NOMO-1 (cell line): ENCODE data around the gene EMP1.
A peak's percentile ranks its signal among the peaks of the same experiment; 100 is the strongest.

ENCODE experiments used
- DNase-seq, 2 experiments: peaks; one replicate each; lab custom pipeline; 2025; ENCODE audit not compliant: unreplicated experiment in 2 of 2; lab: John Stamatoyannopoulos, UW

EMP1 gene

GRCh38 chr12:13171921-13172859 lies 24.3 kb upstream of the EMP1 start:
- DNase-seq = no peak

GRCh38 chr12:13173012-13173932 lies 23.3 kb upstream of the EMP1 start:
- peak; percentile 50 to 79 for DNase-seq

GRCh38 chr12:13175499-13175898 lies 21.0 kb upstream of the EMP1 start:
- DNase-seq = no peak

DNA sequence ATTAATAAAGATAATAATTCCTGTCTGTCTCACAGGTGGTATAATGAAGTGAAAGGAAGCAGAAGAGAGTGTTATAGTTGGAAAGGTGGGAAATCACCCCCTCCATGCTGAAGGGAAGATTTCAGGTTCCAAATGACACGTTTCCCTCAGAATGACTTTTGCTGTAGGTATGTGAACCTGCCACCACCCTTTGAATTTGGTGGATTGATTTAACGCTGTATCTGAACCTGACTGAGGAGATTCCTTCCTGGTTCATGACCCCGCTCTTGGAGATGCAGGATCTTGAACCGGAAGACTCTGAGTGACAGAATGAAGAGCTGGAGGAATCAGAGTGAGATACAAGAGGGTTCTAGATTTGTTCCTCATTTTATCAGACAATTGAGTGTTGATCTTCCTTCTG lies 20.3 kb upstream of the EMP1 start:
- no peak for DNase-seq

- no peak for DNase-seq
Measured at GRCh38 chr12:13177373-13177772, 19.2 kb upstream of the EMP1 start.

GRCh38 chr12:13177906-13178305 lies 18.6 kb upstream of the EMP1 start:
- no peak for DNase-seq

DNA sequence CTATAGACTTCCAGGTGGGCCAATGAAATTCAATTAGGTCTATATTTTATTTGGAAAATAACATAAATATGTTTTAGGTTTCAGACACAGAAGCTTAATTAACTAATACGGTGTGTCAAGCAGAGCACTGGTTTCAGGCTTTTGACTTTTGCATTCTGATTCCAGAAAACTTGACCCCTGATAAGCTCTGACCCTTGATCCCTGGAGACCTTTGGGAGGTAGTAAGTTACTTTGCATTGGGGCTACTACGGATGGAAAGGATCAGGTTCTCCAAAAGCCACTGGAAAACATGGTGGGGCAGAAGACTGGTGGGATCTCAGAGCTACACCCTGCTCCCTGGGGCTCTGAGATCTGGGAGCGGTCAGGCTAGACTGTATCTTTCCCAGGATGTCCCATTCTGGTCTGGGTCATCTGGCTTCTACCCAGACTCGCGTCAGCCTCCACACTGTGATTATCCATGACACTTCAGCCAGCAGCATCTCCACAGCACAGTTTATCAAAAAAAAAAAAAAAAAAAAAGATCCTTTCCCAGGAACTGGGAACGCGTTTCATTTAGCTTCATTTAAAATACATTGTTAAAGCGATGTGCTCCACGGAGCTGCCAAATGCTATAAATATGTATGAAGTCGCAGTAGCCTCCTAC lies 17.8 kb upstream of the EMP1 start:
- DNase-seq = no peak

GRCh38 chr12:13179211-13180074 lies 17.1 kb upstream of the EMP1 start:
- peak; percentile 34 to 38 for DNase-seq

GRCh38 chr12:13181375-13182070 lies 15.0 kb upstream of the EMP1 start:
- DNase-seq = no peak

DNA sequence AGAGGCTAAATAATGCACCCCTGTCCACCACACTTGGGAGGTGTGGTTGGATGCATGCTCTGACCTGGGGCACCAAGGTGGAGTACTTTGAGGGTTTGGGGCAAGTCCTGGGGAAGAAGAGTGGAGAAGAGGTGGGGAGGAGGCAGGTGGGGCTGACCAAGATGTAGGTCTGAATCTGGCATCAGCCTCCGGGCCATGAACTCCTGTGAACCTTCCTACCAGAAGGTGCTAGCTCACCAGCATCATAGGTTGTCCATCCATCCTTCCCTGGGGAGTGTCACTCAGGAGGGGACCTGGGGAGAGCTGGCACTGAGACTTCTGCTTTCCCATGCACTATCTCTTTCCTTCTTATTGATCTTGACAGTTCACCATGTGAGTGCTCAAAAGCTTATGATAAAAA lies 13.6 kb upstream of the EMP1 start:
- DNase-seq = no peak

- no peak for DNase-seq
Measured at GRCh38 chr12:13183620-13184019, 12.9 kb upstream of the EMP1 start.

DNA sequence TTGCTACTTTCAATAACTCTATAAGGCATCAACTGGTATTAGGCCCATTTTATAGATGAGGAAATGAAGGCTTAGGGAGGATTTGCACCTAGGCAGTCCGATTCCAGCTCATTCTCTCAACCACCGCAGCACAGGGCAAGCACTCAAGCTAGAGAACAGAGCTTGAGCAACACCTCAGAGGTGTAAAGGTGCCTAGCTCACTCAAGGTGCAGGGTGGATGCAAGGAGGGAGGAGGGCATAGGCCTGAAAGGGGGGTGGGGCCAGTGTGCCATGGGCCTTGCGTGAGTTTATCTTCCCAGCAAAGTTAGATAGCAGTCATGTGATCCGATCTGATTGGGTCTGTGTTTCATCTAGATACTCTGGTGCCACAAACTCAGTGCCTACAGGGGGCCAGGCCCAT lies 10.2 kb upstream of the EMP1 start:
- DNase-seq = no peak

DNA sequence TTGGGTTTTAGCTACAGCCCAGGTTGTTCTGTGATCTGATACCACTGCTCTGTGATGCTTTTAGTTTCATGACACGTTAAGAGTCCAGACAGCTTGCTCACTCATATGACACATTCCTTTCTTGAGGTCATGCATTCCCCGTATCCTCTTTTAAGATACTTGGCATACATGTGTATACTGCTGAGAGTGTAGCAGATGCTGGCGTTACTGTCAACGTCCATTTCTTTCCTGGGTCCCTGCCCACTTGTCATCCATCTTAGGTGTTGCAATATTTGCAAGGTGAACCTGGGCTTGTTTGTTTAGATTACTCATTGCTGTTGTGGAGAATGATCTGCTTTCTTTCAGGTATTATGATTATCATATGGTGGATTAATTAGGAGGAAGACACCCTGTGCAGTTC lies 9.1 kb upstream of the EMP1 start:
- no peak for DNase-seq

GRCh38 chr12:13189264-13189663 lies 7.3 kb upstream of the EMP1 start:
- DNase-seq = no peak

DNA sequence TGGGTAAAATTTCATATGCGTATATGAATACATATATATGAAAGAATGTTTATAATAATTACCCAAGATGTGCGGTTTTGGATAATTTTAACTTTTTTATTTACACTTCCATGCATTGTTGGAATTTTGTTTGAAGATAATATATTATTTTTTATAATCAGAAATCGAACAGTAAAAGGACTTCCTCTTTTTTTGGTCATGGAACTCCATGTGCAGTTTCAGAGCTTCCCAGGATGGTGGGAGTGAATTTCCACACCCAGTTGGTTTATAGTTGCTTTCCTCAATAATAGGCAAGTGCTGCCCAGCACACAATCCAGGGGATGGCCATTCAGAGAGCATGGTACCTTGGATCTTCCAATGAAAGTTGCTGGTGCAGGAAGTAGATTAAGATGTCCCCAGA lies 6.3 kb upstream of the EMP1 start:
- no peak for DNase-seq

DNA sequence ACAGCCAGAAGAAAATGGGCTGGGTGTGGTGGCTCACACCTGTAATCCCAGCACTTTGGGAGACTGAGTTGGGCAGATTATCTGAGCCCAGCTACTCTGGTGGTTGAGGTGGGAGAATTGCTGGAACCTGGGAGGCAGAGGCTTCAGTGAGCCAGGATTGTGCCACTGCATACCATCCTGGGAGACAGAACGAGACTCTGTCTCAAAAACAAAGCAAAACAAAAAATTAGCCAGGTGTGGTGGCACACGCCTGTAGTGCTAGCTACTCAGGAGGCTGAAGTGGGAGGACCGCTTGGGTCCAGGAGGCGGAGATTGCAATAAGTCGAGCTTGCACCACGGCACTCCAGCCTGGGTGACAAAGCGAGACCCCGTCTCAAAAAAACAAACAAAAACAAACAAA lies 3.8 kb upstream of the EMP1 start:
- no peak for DNase-seq

DNA sequence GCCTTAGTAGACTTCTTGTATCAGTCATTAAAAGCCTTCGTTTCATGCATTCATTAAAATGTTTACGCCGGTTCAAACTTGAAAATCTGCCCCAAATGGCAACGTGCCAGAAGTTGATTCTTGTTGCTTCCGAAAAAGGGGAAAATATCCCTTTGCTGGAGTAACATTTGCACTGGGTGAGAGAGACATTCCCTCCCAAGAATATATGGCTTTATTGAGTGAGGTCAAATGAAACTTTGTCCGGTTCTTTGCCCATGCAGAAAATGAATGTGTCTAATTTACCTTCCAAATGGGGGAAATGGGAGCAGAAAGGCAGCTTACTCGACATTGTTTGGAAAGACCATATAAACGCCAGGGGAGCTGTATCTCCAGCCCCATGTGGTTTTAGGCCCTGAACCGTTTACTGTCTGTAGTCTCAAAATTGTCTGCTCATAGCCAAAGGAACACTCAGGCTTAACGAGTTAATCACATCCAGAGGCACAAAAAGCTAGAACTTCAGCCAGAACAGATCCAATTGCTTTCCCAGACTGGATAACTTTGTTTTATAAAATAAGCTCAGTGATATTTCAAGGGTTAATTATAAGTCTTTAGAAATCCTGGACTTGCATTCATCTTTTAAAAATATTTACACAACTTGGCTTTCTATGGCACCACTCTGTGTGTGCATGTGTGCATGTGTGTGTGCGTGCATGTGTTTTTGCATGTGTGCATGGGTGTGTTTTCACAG lies 2.9 kb upstream of the EMP1 start:
- no peak for DNase-seq

DNA sequence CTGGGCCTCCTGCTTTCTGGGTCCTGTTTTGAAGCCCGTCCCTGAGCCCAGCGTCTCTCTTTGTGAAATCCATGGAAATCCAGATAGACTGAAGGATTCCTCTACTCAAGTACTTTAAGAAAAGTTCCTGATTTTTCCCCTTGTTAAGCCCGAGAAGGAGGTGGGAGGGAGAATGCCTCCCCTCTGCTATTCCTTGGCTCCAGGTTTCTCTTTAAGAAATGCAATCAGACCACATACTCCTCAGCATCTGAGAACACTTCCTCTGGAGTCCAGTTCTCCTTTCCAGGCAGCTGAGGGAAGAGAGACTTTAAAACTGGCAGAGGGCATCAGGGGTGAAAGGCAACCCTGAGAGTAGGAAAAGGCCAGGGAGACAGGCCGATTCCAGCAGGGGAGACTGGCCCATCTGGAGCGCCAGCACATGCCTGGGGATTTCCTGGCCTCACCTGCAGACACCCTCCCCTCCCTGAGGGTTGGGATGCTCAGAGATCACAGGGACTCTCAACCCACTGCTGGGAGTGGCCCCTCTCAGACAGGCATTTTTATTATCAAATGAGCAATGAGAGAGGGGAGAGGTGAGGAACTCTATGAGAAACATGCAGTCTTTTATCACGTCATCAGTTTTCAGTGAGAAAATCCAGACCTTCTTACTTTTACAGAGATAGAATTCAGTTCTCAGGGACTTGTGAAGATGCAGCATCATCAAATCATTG lies 2.0 kb upstream of the EMP1 start:
- DNase-seq = no peak
